Measurements from ENCODE around the gene NT5C1B.

Gene NT5C1B

GRCh38 chr2:18623782-18624181, 34.4 kb upstream of the NT5C1B start:
- Histone ChIP-seq H3K79me2 (no peaks in the 10 kb centered on the region), H3K27ac (no peak overlapping the region), H2AFZ (no peak overlapping the region), H3K27me3 (ENCODE audit: control insufficient read depth, insufficient read depth, low read length) (no peaks in the 10 kb centered on the region), H3K9ac (no peak overlapping the region), H3K9me3 (ENCODE audit: control insufficient read depth, low read length) (no peaks in the 10 kb centered on the region), H3K4me1 (no peaks in the 10 kb centered on the region), H3K4me3 (ENCODE audit: low read depth, low read length) (no peak overlapping the region), H3K36me3 (ENCODE audit: control insufficient read depth, insufficient read depth, low read length) (no peaks in the 10 kb centered on the region), H3K4me2 (ENCODE audit: low read length) (no peak overlapping the region)
- no peak for TF ChIP-seq CTCF (IDR thresholded peaks at IDR 0.05)

GRCh38 chr2:18620867-18621632, 31.7 kb upstream of the NT5C1B start:
- no peak overlapping the region for H3K9ac ChIP-seq
- H3K36me3 ChIP-seq (ENCODE audit: control insufficient read depth, insufficient read depth, low read length): no peaks in the 10 kb centered on the region
- peaks cover 4% of the 10 kb centered on the region for H3K79me2 ChIP-seq
- no peak overlapping the region for H3K4me2 ChIP-seq (ENCODE audit: low read length)
- no peaks in the 10 kb centered on the region for H3K27me3 ChIP-seq (ENCODE audit: control insufficient read depth, insufficient read depth, low read length)
- H2AFZ ChIP-seq: no peak overlapping the region
- no peaks in the 10 kb centered on the region for H3K4me1 ChIP-seq
- no peak for TF ChIP-seq CTCF (IDR thresholded peaks at IDR 0.05)
- H3K27ac ChIP-seq: no peak overlapping the region
- H3K9me3 ChIP-seq (ENCODE audit: control insufficient read depth, low read length): no peaks in the 10 kb centered on the region
- H3K4me3 ChIP-seq (ENCODE audit: low read depth, low read length): no peak overlapping the region

GRCh38 chr2:18619091-18619490, 29.7 kb upstream of the NT5C1B start:
- Histone ChIP-seq H3K79me2 (peaks cover 4% of the 10 kb centered on the region), H3K4me3 (ENCODE audit: low read depth, low read length) (no peak overlapping the region), H3K4me2 (ENCODE audit: low read length) (no peak overlapping the region), H3K27me3 (ENCODE audit: control insufficient read depth, insufficient read depth, low read length) (no peaks in the 10 kb centered on the region), H2AFZ (no peak overlapping the region), H3K9ac (no peak overlapping the region), H3K4me1 (no peaks in the 10 kb centered on the region), H3K36me3 (ENCODE audit: control insufficient read depth, insufficient read depth, low read length) (no peaks in the 10 kb centered on the region), H3K9me3 (ENCODE audit: control insufficient read depth, low read length) (no peaks in the 10 kb centered on the region), H3K27ac (no peak overlapping the region)
- TF ChIP-seq CTCF (IDR thresholded peaks at IDR 0.05): no peak

GRCh38 chr2:18614041-18614440, 24.7 kb upstream of the NT5C1B start:
- TF ChIP-seq CTCF (IDR thresholded peaks at IDR 0.05): no peak
- peaks cover 10% of the 10 kb centered on the region for H3K4me1 ChIP-seq
- no peak overlapping the region for H3K4me2 ChIP-seq (ENCODE audit: low read length)
- no peak overlapping the region for H3K4me3 ChIP-seq (ENCODE audit: low read depth, low read length)
- H3K27me3 ChIP-seq (ENCODE audit: control insufficient read depth, insufficient read depth, low read length): no peaks in the 10 kb centered on the region
- no peaks in the 10 kb centered on the region for H3K36me3 ChIP-seq (ENCODE audit: control insufficient read depth, insufficient read depth, low read length)
- peaks cover 4% of the 10 kb centered on the region for H3K79me2 ChIP-seq
- no peak overlapping the region for H3K27ac ChIP-seq
- H3K9ac ChIP-seq: no peak overlapping the region
- no peaks in the 10 kb centered on the region for H3K9me3 ChIP-seq (ENCODE audit: control insufficient read depth, low read length)
- H2AFZ ChIP-seq: no peak overlapping the region

GRCh38 chr2:18612133-18612532, 22.8 kb upstream of the NT5C1B start:
- H3K9me3 ChIP-seq (ENCODE audit: control insufficient read depth, low read length): no peaks in the 10 kb centered on the region
- H3K4me2 ChIP-seq (ENCODE audit: low read length): no peak overlapping the region
- no peak overlapping the region for H3K27ac ChIP-seq
- no peak for TF ChIP-seq CTCF (IDR thresholded peaks at IDR 0.05)
- no peak overlapping the region for H3K9ac ChIP-seq
- no peaks in the 10 kb centered on the region for H3K79me2 ChIP-seq
- H3K4me3 ChIP-seq (ENCODE audit: low read depth, low read length): no peak overlapping the region
- H2AFZ ChIP-seq: no peak overlapping the region
- peaks cover 10% of the 10 kb centered on the region for H3K4me1 ChIP-seq
- H3K36me3 ChIP-seq (ENCODE audit: control insufficient read depth, insufficient read depth, low read length): no peaks in the 10 kb centered on the region
- H3K27me3 ChIP-seq (ENCODE audit: control insufficient read depth, insufficient read depth, low read length): no peaks in the 10 kb centered on the region
